Mammary epithelial cell (primary cell): Measurements from ENCODE around the gene ENPEP.

Experiments used
- EZH2 ChIP-seq: IDR thresholded peaks from 2 replicates; pipeline ENCODE4 v1.6.1; 2012; ENCODE audit warnings: low read length, inconsistent platforms, borderline replicate concordance
- TF ChIP-seq, protein P1 (sequence below), 2 donors: IDR thresholded peaks in 1 of 2; conservative IDR thresholded peaks in 1 of 2; 2 replicates each; pipeline ENCODE4 v1.5.1; 2011 to 2012; ENCODE audit warnings: inconsistent platforms in 2 of 2, low read length in 2 of 2, mild to moderate bottlenecking in 2 of 2, control low read depth in 1 of 2, low read depth in 1 of 2; ENCODE audit not compliant: insufficient read depth in 1 of 2; ENCODE audit errors: extremely low read depth in 1 of 2

DNA sequence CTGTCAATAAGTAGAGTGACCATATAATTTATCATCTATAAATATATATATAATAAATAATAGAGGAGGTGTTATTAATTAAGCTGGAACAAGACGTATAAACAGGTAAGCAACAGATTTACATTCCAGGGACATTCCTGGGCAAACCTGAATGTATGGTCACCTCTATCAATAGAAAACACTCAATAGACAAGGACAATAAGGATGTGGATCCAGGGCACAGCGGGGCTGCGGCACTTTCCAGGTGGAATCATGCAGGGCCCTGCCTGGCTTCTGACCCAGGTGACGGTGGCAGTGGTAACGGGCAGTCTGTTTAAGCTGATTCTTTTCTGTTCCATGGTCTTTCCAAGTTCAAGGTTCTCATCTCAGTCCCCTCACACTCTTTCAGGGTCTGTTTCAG is 22.5 kb downstream of the ENPEP start:
- TF ChIP-seq, protein P1, sequence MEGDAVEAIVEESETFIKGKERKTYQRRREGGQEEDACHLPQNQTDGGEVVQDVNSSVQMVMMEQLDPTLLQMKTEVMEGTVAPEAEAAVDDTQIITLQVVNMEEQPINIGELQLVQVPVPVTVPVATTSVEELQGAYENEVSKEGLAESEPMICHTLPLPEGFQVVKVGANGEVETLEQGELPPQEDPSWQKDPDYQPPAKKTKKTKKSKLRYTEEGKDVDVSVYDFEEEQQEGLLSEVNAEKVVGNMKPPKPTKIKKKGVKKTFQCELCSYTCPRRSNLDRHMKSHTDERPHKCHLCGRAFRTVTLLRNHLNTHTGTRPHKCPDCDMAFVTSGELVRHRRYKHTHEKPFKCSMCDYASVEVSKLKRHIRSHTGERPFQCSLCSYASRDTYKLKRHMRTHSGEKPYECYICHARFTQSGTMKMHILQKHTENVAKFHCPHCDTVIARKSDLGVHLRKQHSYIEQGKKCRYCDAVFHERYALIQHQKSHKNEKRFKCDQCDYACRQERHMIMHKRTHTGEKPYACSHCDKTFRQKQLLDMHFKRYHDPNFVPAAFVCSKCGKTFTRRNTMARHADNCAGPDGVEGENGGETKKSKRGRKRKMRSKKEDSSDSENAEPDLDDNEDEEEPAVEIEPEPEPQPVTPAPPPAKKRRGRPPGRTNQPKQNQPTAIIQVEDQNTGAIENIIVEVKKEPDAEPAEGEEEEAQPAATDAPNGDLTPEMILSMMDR (conservative IDR thresholded peaks at IDR 0.05 in 1 of 2, IDR thresholded peaks at IDR 0.05 in 1 of 2; ENCODE audit: extremely low read depth in 1 of 2, insufficient read depth in 1 of 2, low read depth in 1 of 2, low read length in 2 of 2), result no peak
- no peak for TF ChIP-seq EZH2
